Activated CD8-positive, alpha-beta T cell treated with anti-CD3 and anti-CD28 coated beads for 36 hours (primary cell): ENCODE measurements around the gene CTSZ. TPM values are rescaled to one million over a fixed set of nuclear protein-coding genes. Genes with fewer than 3 reads are reported as not detected.
"Not testable (repeated sequence)": the region's sequence is repeated elsewhere in the genome, so short reads cannot be mapped to it uniquely, and the experiment has no call there.

ENCODE experiments used
- ATAC-seq: fragments of 200-7000 bp; cut with Tn5 transposase; one replicate; pipeline ENCODE4 v1.10.0; 2021; ENCODE audit warnings: mild to moderate bottlenecking, moderate library complexity
- CTCF ChIA-PET: fragments of 350-600 bp; sonication (Branson Sonifier 250); formaldehyde crosslinking; loops from one replicate; lab custom pipeline; 2021; ENCODE audit warnings: antibody characterized with exemption; lab: Charles Lee
- POLR2A ChIA-PET: fragments of 350-600 bp; sonication (Branson Sonifier 250); formaldehyde crosslinking; loops from one replicate; lab custom pipeline; 2021; ENCODE audit warnings: antibody characterized with exemption; lab: Charles Lee
- DNase-seq: peaks from one replicate; pipeline ENCODE4 v3.0.0-alpha.2; 2020
- H3K27ac Mint-ChIP-seq: one replicate; pipeline ENCODE4 v1.8.0; 2021; ENCODE audit warnings: mild to moderate bottlenecking, mixed read lengths
- H3K27me3 Mint-ChIP-seq: one replicate; pipeline ENCODE4 v1.8.0; 2021; ENCODE audit warnings: mixed read lengths
- H3K36me3 Mint-ChIP-seq: one replicate; pipeline ENCODE4 v1.8.0; 2021; ENCODE audit warnings: low read depth, mixed read lengths
- H3K4me1 Mint-ChIP-seq: one replicate; pipeline ENCODE4 v1.8.0; 2021; ENCODE audit warnings: low read depth, mixed read lengths
- H3K4me3 Mint-ChIP-seq: one replicate; pipeline ENCODE4 v1.8.0; 2021; ENCODE audit warnings: mild to moderate bottlenecking, moderate library complexity, mixed read lengths
- H3K9me3 Mint-ChIP-seq: one replicate; pipeline ENCODE4 v1.8.0; 2021; ENCODE audit warnings: mixed read lengths
- CTCF ChIP-seq: fragments of 200-600 bp; IDR thresholded peaks from one replicate; pipeline ENCODE4 v1.8.0; 2022; ENCODE audit warnings: antibody characterized with exemption, mild to moderate bottlenecking
- intact Hi-C: fragments of 100-400 bp; cut with micrococcal nuclease; formaldehyde crosslinking; loops from one replicate; pipeline ENCODE4 v1.10.0; 2022
- total RNA-seq, 2 experiments: library from RNA; stranded (reverse); gene quantifications; one replicate each; pipeline ENCODE4 v1.2.3, GENCODE V29; 2021

The CTSZ gene
- total RNA-seq, 2 experiments from 2014 or later = 17.9 to 18.4 TPM

- no peaks in the 10 kb centered on the region for H3K36me3 Mint-ChIP-seq
- H3K27ac Mint-ChIP-seq = no peak overlapping the region
- ATAC-seq = no peak
- POLR2A ChIA-PET = no interaction called here
- no peak for TF ChIP-seq CTCF
- no peaks in the 10 kb centered on the region for H3K4me1 Mint-ChIP-seq
- H3K9me3 Mint-ChIP-seq = peaks cover 1% of the 10 kb centered on the region
- DNase-seq = no peak
- CTCF ChIA-PET = interaction anchor here (1.1 kb wide), 1 partner anchor 121 kb away, joined by 3 read pairs; no protein-coding TSS in a partner anchor
- H3K27me3 Mint-ChIP-seq = peaks cover 2% of the 10 kb centered on the region
- no peak overlapping the region for H3K4me3 Mint-ChIP-seq
- intact Hi-C loops = no loop called here
These were observed 39.2 kb downstream of the CTSZ start for GRCh38 chr20:58967652-58968429.

- ATAC-seq = no peak
- peaks cover 1% of the 10 kb centered on the region for H3K9me3 Mint-ChIP-seq
- ChIA-PET POLR2A (interaction anchor here (1.6 kb wide), 1 partner anchor 16 kb away, joined by 4 read pairs; no protein-coding TSS in a partner anchor), CTCF (no interaction called here)
- H3K27me3 Mint-ChIP-seq = peaks cover 2% of the 10 kb centered on the region
- H3K4me3 Mint-ChIP-seq = no peak overlapping the region
- no peak overlapping the region for H3K27ac Mint-ChIP-seq
- H3K36me3 Mint-ChIP-seq = no peaks in the 10 kb centered on the region
- intact Hi-C loops = no loop called here
- DNase-seq = no peak
- no peaks in the 10 kb centered on the region for H3K4me1 Mint-ChIP-seq
- no peak for TF ChIP-seq CTCF
These were observed 41.6 kb downstream of the CTSZ start for GRCh38 chr20:58965270-58966064.

- H3K36me3 Mint-ChIP-seq, CTCF ChIA-PET, ATAC-seq, H3K4me3 Mint-ChIP-seq, H3K27me3 Mint-ChIP-seq, H3K4me1 Mint-ChIP-seq, POLR2A ChIA-PET, DNase-seq, H3K27ac Mint-ChIP-seq, H3K9me3 Mint-ChIP-seq, intact Hi-C loops: not testable (repeated sequence)
These were observed 43.1 kb downstream of the CTSZ start for GRCh38 chr20:58963922-58964321.

GRCh38 chr20:58963060-58963584, 43.9 kb downstream of the CTSZ start:
- Mint-ChIP-seq H3K36me3 (no peaks in the 10 kb centered on the region), H3K27ac (no peak overlapping the region), H3K4me3 (no peak overlapping the region), H3K27me3 (peaks cover 2% of the 10 kb centered on the region), H3K9me3 (no peaks in the 10 kb centered on the region), H3K4me1 (no peaks in the 10 kb centered on the region)
- ATAC-seq = no peak
- TF ChIP-seq CTCF = no peak
- intact Hi-C loops = no loop called here
- POLR2A ChIA-PET = no interaction called here
- no peak for DNase-seq
- CTCF ChIA-PET = no interaction called here

- intact Hi-C loops = no loop called here
- no peaks in the 10 kb centered on the region for H3K4me1 Mint-ChIP-seq
- CTCF ChIA-PET = interaction anchor here (0.8 to 1.1 kb wide), 2 partner anchors 21 to 22 kb away, joined by 3 to 4 read pairs; partner anchors contain the start of gene NELFCD
These were observed 47.4 kb downstream of the CTSZ start for GRCh38 chr20:58959652-58960051.

More at GRCh38 chr20:58959652-58960051, 47.4 kb downstream of the CTSZ start:
- H3K27ac Mint-ChIP-seq = no peak overlapping the region
- no peaks in the 10 kb centered on the region for H3K9me3 Mint-ChIP-seq
- no peak for TF ChIP-seq CTCF
- no peak for ATAC-seq
- no peak for DNase-seq
- H3K27me3 Mint-ChIP-seq = no peaks in the 10 kb centered on the region
- POLR2A ChIA-PET = no interaction called here
- no peak overlapping the region for H3K4me3 Mint-ChIP-seq
- H3K36me3 Mint-ChIP-seq = no peaks in the 10 kb centered on the region
